K562 (cell line): ENCODE data around the gene CISD3. TPM values are rescaled to one million over a fixed set of nuclear protein-coding genes. Genes with fewer than 3 reads are reported as not detected.

Experiments used
- ARID3B ChIP-seq: fragments of 250-450 bp; sonication (Bioruptor Pico); IDR thresholded peaks from 2 replicates; pipeline ENCODE4 v1.4.0; 2020; ENCODE audit warnings: borderline replicate concordance
- CEBPG ChIP-seq, 3 experiments: fragments of 200-800 bp in 1 of 3; sonication (Bioruptor generic) in 1 of 3; sonication (generic) in 1 of 3; formaldehyde crosslinking in 1 of 3; IDR thresholded peaks in 2 of 3; conservative IDR thresholded peaks in 1 of 3; 2 replicates each; pipeline versions ENCODE4 v1.6.1 to v1.8.0; 2016 to 2022; ENCODE audit warnings: missing compliant biosample characterization in 2 of 3, missing genetic modification characterization in 2 of 3, mild to moderate bottlenecking in 1 of 3, missing genetic modification reagents in 1 of 3
- E2F6 ChIP-seq, 2 experiments: IDR thresholded peaks; 2 replicates each; pipeline ENCODE4 v1.6.1; 2011; ENCODE audit warnings: borderline replicate concordance in 1 of 2, control low read depth in 1 of 2, low read depth in 1 of 2, low read length in 1 of 2, mild to moderate bottlenecking in 1 of 2, mixed read lengths in 1 of 2, moderate library complexity in 1 of 2; ENCODE audit not compliant: insufficient read depth in 1 of 2, insufficient read length in 1 of 2, poor library complexity in 1 of 2, severe bottlenecking in 1 of 2; ENCODE audit errors: extremely low read depth in 1 of 2
- HDAC2 ChIP-seq: fragments of 450-650 bp; IDR thresholded peaks from 2 replicates; pipeline ENCODE4 v1.6.1; 2016; ENCODE audit warnings: mild to moderate bottlenecking
- HDAC3 ChIP-seq: fragments of 450-650 bp; IDR thresholded peaks from 2 replicates; pipeline ENCODE4 v1.6.1; 2018; ENCODE audit warnings: borderline replicate concordance, mild to moderate bottlenecking, moderate library complexity; ENCODE audit not compliant: partially characterized antibody
- MCM3 ChIP-seq: fragments of 450-650 bp; IDR thresholded peaks from 2 replicates; pipeline ENCODE4 v1.6.1; 2016
- NFATC3 ChIP-seq: fragments of 450-650 bp; IDR thresholded peaks from 2 replicates; pipeline ENCODE4 v1.6.1; 2017; ENCODE audit warnings: mild to moderate bottlenecking
- POLR3G ChIP-seq: IDR thresholded peaks from 2 replicates; pipeline ENCODE4 v1.6.1; 2011; ENCODE audit not compliant: insufficient read length, insufficient replicate concordance; ENCODE audit errors: extremely low read depth
- SP2 ChIP-seq: IDR thresholded peaks from 2 replicates; pipeline ENCODE4 v1.6.1; 2011; ENCODE audit warnings: mild to moderate bottlenecking, low read depth, low read length, moderate library complexity; ENCODE audit not compliant: poor library complexity, severe bottlenecking; ENCODE audit errors: extremely low read depth
- ZKSCAN3 ChIP-seq: fragments of 250-450 bp; sonication (Bioruptor Pico); IDR thresholded peaks from 2 replicates; pipeline ENCODE4 v1.4.0; 2020
- ZNF239 ChIP-seq: fragments of 250-450 bp; sonication (Bioruptor Pico); IDR thresholded peaks from 2 replicates; pipeline ENCODE4 v1.4.0; 2020; ENCODE audit warnings: mild to moderate bottlenecking
- ZNF76 ChIP-seq: fragments of 250-450 bp; sonication (Bioruptor Pico); IDR thresholded peaks from 2 replicates; pipeline ENCODE4 v1.4.0; 2020; ENCODE audit warnings: mild to moderate bottlenecking, moderate library complexity, borderline replicate concordance
- ZNF766 ChIP-seq: fragments of 200-800 bp; sonication (Bioruptor generic); conservative IDR thresholded peaks from 2 replicates; pipeline ENCODE4 v1.6.1; 2016; ENCODE audit warnings: missing genetic modification characterization, missing compliant biosample characterization
- polyA plus RNA-seq, 8 experiments: library from polyadenylated mRNA; depleted of rRNA in 4 of 8; stranded (reverse) in 5 of 8; unstranded in 3 of 8; fragments of >200 nt; fragmentation: Nextera tagmentation in 2 of 8; fragmentation: Illumina TruSeq in 1 of 8; extraction: Ambion mirVana in 2 of 8; extraction: Trizol in 1 of 8; gene quantifications; 2 replicates each; pipeline versions ENCODE4 v1.2.1 to v1.2.3, GENCODE V29; 2011 to 2014; ENCODE audit warnings: inconsistent platforms in 1 of 8, missing spikeins in 1 of 8
- total RNA-seq, 7 experiments: library from RNA; depleted of rRNA in 6 of 7; stranded (reverse); fragments of >200 nt in 6 of 7; fragmentation: Illumina TruSeq in 2 of 7; extraction: Trizol in 2 of 7; gene quantifications; 2 replicates each; pipeline versions ENCODE4 v1.2.1 to v1.2.3, GENCODE V29; 2011 to 2021; ENCODE audit warnings: low replicate concordance in 1 of 7
- TF ChIP-seq, protein P1 (sequence below), 2 experiments: fragments of 150-350 bp in 1 of 2; IDR thresholded peaks; 2 replicates each; pipeline ENCODE4 v1.6.1; 2012 to 2016; ENCODE audit warnings: low read depth in 2 of 2, low read length in 2 of 2, mild to moderate bottlenecking in 1 of 2, moderate library complexity in 1 of 2
- TF ChIP-seq, protein P2 (sequence below): sonication (generic); formaldehyde crosslinking; IDR thresholded peaks from 2 replicates; pipeline ENCODE4 v1.8.1; 2023; ENCODE audit warnings: missing genetic modification reagents, mild to moderate bottlenecking, borderline replicate concordance

Gene CISD3
- total and polyA plus RNA-seq, 9 of the 15 experiments (the other 6 are each of a cell fraction or from before 2014, with no cell fraction given): 5.0 to 60.7 (median 15.7) TPM

- TF ChIP-seq, protein P1, sequence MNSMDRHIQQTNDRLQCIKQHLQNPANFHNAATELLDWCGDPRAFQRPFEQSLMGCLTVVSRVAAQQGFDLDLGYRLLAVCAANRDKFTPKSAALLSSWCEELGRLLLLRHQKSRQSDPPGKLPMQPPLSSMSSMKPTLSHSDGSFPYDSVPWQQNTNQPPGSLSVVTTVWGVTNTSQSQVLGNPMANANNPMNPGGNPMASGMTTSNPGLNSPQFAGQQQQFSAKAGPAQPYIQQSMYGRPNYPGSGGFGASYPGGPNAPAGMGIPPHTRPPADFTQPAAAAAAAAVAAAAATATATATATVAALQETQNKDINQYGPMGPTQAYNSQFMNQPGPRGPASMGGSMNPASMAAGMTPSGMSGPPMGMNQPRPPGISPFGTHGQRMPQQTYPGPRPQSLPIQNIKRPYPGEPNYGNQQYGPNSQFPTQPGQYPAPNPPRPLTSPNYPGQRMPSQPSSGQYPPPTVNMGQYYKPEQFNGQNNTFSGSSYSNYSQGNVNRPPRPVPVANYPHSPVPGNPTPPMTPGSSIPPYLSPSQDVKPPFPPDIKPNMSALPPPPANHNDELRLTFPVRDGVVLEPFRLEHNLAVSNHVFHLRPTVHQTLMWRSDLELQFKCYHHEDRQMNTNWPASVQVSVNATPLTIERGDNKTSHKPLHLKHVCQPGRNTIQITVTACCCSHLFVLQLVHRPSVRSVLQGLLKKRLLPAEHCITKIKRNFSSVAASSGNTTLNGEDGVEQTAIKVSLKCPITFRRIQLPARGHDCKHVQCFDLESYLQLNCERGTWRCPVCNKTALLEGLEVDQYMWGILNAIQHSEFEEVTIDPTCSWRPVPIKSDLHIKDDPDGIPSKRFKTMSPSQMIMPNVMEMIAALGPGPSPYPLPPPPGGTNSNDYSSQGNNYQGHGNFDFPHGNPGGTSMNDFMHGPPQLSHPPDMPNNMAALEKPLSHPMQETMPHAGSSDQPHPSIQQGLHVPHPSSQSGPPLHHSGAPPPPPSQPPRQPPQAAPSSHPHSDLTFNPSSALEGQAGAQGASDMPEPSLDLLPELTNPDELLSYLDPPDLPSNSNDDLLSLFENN (IDR thresholded peaks at IDR 0.05; ENCODE audit: low read depth in 2 of 2, low read length in 2 of 2): no peak
- no peak for TF ChIP-seq MCM3
- TF ChIP-seq ZNF239 (CRISPR knock-in tag): no peak
- TF ChIP-seq CEBPG (CRISPR knock-in tag; IDR thresholded peaks at IDR 0.05): no peak
- no peak for TF ChIP-seq CEBPG (tag; conservative IDR thresholded peaks at IDR 0.05 in 1 of 2, IDR thresholded peaks at IDR 0.05 in 1 of 2)
- TF ChIP-seq ZNF76: no peak
- no peak for TF ChIP-seq HDAC3
- TF ChIP-seq ZNF766 (CRISPR knock-in tag): 0 out of 2 replicates have a peak, but pooled peaks have one; percentile 30
- no peak for TF ChIP-seq ZKSCAN3 (CRISPR knock-in tag)
- TF ChIP-seq POLR3G: no peak
- TF ChIP-seq SP2: no peak
- TF ChIP-seq HDAC2: no peak
- TF ChIP-seq, protein P2, sequence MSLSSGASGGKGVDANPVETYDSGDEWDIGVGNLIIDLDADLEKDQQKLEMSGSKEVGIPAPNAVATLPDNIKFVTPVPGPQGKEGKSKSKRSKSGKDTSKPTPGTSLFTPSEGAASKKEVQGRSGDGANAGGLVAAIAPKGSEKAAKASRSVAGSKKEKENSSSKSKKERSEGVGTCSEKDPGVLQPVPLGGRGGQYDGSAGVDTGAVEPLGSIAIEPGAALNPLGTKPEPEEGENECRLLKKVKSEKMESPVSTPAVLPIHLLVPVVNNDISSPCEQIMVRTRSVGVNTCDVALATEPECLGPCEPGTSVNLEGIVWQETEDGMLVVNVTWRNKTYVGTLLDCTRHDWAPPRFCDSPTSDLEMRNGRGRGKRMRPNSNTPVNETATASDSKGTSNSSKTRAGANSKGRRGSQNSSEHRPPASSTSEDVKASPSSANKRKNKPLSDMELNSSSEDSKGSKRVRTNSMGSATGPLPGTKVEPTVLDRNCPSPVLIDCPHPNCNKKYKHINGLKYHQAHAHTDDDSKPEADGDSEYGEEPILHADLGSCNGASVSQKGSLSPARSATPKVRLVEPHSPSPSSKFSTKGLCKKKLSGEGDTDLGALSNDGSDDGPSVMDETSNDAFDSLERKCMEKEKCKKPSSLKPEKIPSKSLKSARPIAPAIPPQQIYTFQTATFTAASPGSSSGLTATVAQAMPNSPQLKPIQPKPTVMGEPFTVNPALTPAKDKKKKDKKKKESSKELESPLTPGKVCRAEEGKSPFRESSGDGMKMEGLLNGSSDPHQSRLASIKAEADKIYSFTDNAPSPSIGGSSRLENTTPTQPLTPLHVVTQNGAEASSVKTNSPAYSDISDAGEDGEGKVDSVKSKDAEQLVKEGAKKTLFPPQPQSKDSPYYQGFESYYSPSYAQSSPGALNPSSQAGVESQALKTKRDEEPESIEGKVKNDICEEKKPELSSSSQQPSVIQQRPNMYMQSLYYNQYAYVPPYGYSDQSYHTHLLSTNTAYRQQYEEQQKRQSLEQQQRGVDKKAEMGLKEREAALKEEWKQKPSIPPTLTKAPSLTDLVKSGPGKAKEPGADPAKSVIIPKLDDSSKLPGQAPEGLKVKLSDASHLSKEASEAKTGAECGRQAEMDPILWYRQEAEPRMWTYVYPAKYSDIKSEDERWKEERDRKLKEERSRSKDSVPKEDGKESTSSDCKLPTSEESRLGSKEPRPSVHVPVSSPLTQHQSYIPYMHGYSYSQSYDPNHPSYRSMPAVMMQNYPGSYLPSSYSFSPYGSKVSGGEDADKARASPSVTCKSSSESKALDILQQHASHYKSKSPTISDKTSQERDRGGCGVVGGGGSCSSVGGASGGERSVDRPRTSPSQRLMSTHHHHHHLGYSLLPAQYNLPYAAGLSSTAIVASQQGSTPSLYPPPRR: no peak
- TF ChIP-seq ARID3B (CRISPR knock-in tag): no peak
- peak in 1 of 2 experiments; percentile 88 for TF ChIP-seq E2F6 (IDR thresholded peaks at IDR 0.05; ENCODE audit: borderline replicate concordance in 1 of 2, extremely low read depth in 1 of 2, insufficient read depth in 1 of 2, insufficient read length in 1 of 2, low read depth in 1 of 2, low read length in 1 of 2, poor library complexity in 1 of 2, severe bottlenecking in 1 of 2)
- TF ChIP-seq NFATC3: no peak
Observed at GRCh38 chr17:38729886-38730525, at the start of gene CISD3 (continued).
